GM13976 (cell line): ENCODE data around the gene SSPN.

Source experiments
- DNase-seq: peaks from one replicate; pipeline ENCODE4 v3.0.0; 2012; ENCODE audit warnings: low spot score
- CTCF ChIP-seq: IDR thresholded peaks from 2 replicates; pipeline ENCODE4 v1.5.1; 2012; ENCODE audit warnings: borderline replicate concordance, mild to moderate bottlenecking; ENCODE audit not compliant: insufficient read depth; ENCODE audit errors: extremely low read depth, missing control alignments, control extremely low read depth
- in situ Hi-C: fragments of 300-500 bp; cut with MboI; formaldehyde crosslinking; loops from one replicate; pipeline ENCODE4 v1.12.0; 2022; ENCODE audit warnings: low sequenced_read_pairs, mixed read lengths, inconsistent platforms; ENCODE audit not compliant: unreplicated experiment

SSPN gene

GRCh38 chr12:26205298-26205697 lies 9.9 kb downstream of the SSPN start:
- no peak for DNase-seq
- TF ChIP-seq CTCF, result no peak
- in situ Hi-C loops, result no loop called here

GRCh38 chr12:26205941-26206340 lies 10.6 kb downstream of the SSPN start:
- no peak for DNase-seq
- in situ Hi-C loops, result no loop called here
- no peak for TF ChIP-seq CTCF

GRCh38 chr12:26211331-26211730 lies 16.0 kb downstream of the SSPN start:
- no peak for DNase-seq
- in situ Hi-C loops, result no loop called here
- TF ChIP-seq CTCF, result no peak

GRCh38 chr12:26212396-26212795 lies 17.0 kb downstream of the SSPN start:
- in situ Hi-C loops, result no loop called here
- no peak for DNase-seq
- TF ChIP-seq CTCF, result no peak

GRCh38 chr12:26212988-26213387 lies 17.6 kb downstream of the SSPN start:
- in situ Hi-C loops, result no loop called here
- TF ChIP-seq CTCF, result no peak
- no peak for DNase-seq

- no peak for TF ChIP-seq CTCF
- DNase-seq, result no peak
- in situ Hi-C loops, result no loop called here
Observed at GRCh38 chr12:26214121-26214520, 18.7 kb downstream of the SSPN start.

GRCh38 chr12:26219736-26220135 lies 24.4 kb downstream of the SSPN start:
- in situ Hi-C loops, result no loop called here
- no peak for TF ChIP-seq CTCF
- DNase-seq, result no peak
